GDM1 (cell line): ENCODE results near the gene ADO.

Experiments used
- DNase-seq: peaks from one replicate; lab custom pipeline; 2025; lab: John Stamatoyannopoulos, UW

The ADO gene

GRCh38 chr10:62817766-62818425 lies 13.4 kb downstream of the ADO start:
- peak; percentile 30 for DNase-seq

- no peak for DNase-seq
These were observed 14.0 kb downstream of the ADO start for GRCh38 chr10:62818426-62819011.

DNA sequence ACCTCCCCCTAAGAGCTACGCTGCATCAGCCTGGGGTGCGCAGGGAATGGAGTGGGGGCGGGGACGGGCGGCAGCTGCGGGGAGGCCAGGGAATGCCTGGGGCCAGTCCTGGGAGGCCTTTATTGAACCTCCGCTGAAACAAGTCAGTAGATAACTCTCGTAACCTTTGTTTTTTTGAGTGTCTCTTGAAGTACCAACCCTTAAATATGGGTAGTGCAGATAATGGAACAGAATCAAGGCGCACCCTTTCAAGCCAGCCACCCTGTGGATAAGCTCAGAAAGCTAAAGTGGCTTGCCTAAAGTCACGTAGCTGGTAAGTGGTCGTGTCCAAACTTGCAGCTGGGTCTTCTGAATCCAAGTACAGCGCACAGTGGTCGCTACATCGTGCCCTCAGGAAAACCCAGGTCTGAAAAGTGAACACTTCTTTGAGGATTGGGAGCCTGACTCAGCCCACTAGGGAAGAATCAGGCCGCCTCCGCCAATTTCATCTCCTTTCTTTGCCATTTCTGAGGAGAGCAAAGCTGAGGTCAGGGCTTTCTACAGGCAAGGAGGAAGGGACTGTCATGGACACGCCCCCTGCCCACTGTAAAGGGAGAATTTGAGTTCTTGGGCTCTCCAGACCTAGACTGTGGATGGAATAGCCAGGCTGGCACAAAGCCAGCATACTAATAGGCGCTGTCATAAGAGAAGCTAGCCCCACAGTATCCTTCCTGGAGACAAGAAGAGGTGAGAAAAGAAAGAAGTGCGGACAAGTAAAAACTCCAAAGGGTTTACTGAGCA lies 14.8 kb downstream of the ADO start:
- DNase-seq = no peak

GRCh38 chr10:62820586-62820985 lies 16.1 kb downstream of the ADO start:
- DNase-seq = no peak

DNA sequence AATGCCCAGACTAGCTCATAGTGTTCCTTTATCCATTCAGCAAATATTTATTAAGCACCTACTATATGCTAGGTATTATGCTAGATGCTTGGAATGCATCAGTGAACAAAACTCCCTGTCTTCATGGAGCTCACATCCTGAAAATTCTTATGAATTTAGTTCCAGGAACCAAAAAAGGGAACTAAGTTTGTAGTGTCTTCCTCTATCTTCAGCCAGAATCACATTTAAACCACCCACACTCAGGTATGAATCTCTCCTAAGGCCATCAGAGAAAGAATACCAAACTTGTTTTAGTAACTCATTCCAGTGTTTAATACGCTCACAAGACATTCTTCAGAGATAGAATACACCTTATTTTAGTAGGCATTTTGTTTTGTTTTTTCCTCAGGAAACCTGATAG lies 21.8 kb downstream of the ADO start:
- DNase-seq = no peak

GRCh38 chr10:62829622-62830021 lies 25.1 kb downstream of the ADO start:
- DNase-seq = no peak

DNA sequence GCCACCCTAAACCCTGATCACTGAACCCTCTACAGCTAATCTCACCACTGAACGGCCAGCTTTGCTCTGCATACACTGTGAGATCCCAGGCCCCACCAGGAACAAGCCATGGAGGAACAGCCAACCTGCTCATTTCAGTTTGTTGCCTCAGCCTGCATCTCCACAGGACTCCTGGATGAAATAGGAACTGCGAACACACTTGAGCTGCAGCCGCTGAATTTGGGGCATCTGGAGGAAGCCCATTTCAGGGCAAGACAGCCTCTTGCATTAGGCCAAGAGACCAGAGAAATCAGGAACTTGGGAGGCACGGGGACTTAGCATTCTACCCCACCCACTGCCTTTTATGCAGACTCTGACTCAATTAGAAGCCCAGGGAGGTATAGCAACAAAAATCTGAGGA lies 26.2 kb downstream of the ADO start:
- no peak for DNase-seq

GRCh38 chr10:62831346-62831745 lies 26.8 kb downstream of the ADO start:
- DNase-seq = no peak

DNA sequence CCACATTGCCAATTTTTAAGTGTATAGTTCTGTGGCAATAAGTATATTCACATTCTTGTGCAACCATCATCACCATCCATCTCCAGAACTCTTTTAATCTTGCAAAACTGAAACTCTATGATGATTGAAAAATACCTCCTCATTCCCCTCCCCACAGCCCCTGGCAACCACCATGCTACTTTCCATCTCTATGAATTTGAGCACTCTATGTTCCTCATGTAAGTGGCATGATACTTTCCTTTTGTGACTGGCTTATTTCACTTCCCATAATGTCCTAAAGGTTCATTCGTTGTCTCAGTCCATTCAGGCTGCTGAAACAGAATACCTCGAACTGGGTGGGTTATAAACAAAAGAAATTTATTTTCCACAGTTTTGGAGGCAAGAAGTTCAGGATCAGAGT lies 35.1 kb downstream of the ADO start:
- no peak for DNase-seq

GRCh38 chr10:62842983-62843382 lies 38.5 kb downstream of the ADO start:
- no peak for DNase-seq

DNA sequence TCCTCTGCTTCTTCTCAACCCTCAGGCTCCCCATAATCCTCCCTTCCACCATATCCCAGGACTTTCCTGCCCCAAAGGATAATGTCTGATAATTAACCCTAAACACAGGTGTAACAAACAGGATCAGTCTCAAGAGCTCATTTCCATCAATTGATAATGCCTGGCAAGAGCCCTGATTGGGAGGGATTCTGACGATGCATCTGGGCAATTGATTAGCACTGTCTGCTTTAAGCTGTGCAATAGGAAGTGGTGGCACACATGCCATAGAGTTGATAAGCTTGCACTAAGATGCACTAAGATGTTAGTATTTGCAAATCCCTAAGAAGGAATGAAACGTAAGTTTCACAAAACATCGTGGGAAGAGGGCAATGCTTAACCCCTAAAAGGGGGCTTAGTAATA lies 39.1 kb downstream of the ADO start:
- no peak for DNase-seq

- no peak for DNase-seq
These were observed 39.9 kb downstream of the ADO start for GRCh38 chr10:62844280-62845011.

- no peak for DNase-seq
These were observed 42.9 kb downstream of the ADO start for GRCh38 chr10:62847433-62847832.

GRCh38 chr10:62850646-62851045 lies 46.1 kb downstream of the ADO start:
- no peak for DNase-seq

- no peak for DNase-seq
These were observed 46.9 kb downstream of the ADO start for GRCh38 chr10:62851442-62851841.

DNA sequence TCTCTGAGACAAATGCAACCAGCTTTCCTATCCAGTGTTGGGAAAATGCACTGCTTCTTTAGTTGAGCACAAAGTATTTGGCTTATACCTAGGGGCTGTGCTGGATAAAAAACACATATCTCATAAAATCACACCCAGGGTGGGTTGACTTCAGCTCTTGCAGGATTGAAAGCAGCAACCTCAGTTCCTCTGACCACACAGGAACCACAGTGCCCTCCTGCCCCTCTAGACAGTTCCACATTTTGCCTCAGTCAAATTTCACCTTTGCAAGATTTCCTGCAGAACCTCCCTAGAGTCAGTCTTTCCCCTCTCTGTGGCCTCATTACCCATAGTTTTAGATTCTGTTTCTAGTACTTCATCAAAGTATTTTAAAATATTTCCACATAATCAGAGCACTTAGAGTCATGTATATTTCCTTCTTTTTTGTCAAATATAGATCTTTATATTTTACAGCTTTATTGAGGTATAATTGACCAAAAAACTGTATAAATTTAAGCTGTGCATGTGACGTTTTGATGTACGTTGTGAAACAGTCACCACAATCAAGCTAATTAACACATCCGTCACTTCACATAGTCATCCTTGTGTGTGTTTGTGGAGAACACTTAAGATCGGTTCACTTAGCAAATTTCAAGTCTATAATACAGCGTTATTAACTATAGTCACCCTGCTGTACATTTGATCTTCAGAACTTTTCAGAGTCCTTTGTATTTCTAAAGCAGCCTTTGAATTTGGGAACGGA lies 48.6 kb downstream of the ADO start:
- DNase-seq = peak; percentile 14

- peak; percentile 17 for DNase-seq
These were observed 49.2 kb downstream of the ADO start for GRCh38 chr10:62853710-62854109.

DNA sequence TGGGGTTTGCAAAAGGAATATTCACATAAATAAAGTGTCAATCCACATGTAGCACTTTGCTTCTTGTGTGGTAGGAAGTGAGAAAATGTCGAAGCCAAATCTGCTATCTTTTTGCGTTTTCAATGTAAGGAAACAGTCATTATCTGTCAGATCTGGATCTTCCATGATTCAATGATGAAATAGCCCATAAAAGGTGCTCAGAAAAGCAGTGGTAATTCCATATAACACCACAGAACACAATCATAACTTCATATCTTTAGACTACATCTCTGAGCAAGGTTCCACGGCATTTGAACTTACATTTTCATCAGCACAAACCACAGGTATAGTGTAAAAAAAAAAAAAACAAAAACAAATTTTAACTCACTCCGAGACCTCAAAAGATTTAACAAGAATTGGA lies 51.5 kb downstream of the ADO start:
- DNase-seq = no peak
